ENCODE data around the gene DSP. TPM values are rescaled to one million over a fixed set of nuclear protein-coding genes. Genes with fewer than 3 reads are reported as not detected.

DSP gene
- polyA plus RNA-seq, 1 donor (not counting 4 experiments of a cell fraction or from before 2014, with no cell fraction given) = 255 TPM

DNA sequence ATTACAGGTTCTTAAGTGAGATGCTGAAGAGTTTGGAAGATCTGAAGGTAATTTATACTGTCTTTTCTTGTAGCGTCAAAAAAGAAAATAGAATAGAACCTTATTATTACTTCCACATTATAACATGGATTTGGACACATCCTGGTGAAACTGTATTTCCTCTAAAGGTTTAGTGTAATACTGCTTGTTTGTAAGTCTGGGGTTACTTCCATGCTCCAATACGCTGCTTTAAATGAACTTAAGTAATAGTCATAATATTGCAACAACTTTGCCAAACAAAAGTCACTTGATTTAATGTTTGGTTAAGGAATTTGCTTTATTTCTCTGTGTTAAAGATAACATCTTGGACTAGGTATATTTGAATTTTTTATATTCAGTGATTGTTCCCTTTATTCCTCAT is 37.0 kb downstream of the DSP start:
- H3K27ac ChIP-seq (ENCODE audit: control insufficient read depth, insufficient read depth, low read length) = no peak overlapping the region
- TF ChIP-seq EZH2 (IDR thresholded peaks at IDR 0.05; ENCODE audit: low read length) = no peak
- TF ChIP-seq, protein P1, sequence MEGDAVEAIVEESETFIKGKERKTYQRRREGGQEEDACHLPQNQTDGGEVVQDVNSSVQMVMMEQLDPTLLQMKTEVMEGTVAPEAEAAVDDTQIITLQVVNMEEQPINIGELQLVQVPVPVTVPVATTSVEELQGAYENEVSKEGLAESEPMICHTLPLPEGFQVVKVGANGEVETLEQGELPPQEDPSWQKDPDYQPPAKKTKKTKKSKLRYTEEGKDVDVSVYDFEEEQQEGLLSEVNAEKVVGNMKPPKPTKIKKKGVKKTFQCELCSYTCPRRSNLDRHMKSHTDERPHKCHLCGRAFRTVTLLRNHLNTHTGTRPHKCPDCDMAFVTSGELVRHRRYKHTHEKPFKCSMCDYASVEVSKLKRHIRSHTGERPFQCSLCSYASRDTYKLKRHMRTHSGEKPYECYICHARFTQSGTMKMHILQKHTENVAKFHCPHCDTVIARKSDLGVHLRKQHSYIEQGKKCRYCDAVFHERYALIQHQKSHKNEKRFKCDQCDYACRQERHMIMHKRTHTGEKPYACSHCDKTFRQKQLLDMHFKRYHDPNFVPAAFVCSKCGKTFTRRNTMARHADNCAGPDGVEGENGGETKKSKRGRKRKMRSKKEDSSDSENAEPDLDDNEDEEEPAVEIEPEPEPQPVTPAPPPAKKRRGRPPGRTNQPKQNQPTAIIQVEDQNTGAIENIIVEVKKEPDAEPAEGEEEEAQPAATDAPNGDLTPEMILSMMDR (optimal IDR thresholded peaks at IDR 0.05 in 1 of 3, IDR thresholded peaks at IDR 0.05 in 1 of 3, conservative IDR thresholded peaks at IDR 0.05 in 1 of 3; ENCODE audit: extremely low read depth in 1 of 3, insufficient read depth in 2 of 3, low read length in 3 of 3) = no peak
- H3K9ac ChIP-seq (ENCODE audit: control insufficient read depth, extremely low read depth, insufficient read depth, low read length) = no peak overlapping the region
- no peak overlapping the region for H3K4me2 ChIP-seq (ENCODE audit: control insufficient read depth, extremely low read depth, insufficient read depth, low read depth, low read length)
- H3K79me2 ChIP-seq (ENCODE audit: control insufficient read depth, insufficient read depth, low read length) = peaks cover 9% of the 10 kb centered on the region
- no peaks in the 10 kb centered on the region for H3K9me1 ChIP-seq (ENCODE audit: control insufficient read depth, extremely low read depth, insufficient read depth, low read length)
- H3K4me3 ChIP-seq (ENCODE audit: control insufficient read depth in 2 of 3, extremely low read depth in 1 of 3, insufficient read depth in 2 of 3, low read depth in 1 of 3, low read length in 3 of 3) = no peak overlapping the region
- dilution Hi-C loops (cut with MboI; ENCODE audit: extremely low pct_ligation_motif_present, low sequenced_read_pairs) = loop anchor here (25.0 kb wide), 1 partner anchor 166 kb away; no protein-coding TSS in a partner anchor
- H3K9me3 ChIP-seq (ENCODE audit: control insufficient read depth, low read depth, low read length) = no peaks in the 10 kb centered on the region
- peaks cover 6% of the 10 kb centered on the region for H4K20me1 ChIP-seq (ENCODE audit: control insufficient read depth, extremely low read depth, insufficient read depth, low read length)
- H3K27me3 ChIP-seq (ENCODE audit: control insufficient read depth, extremely low read depth, insufficient read depth, low read length) = no peaks in the 10 kb centered on the region
- FAIRE-seq = no peak
- no peaks in the 10 kb centered on the region for H3K4me1 ChIP-seq (ENCODE audit: control insufficient read depth, extremely low read depth, insufficient read depth, low read length)
- H2AFZ ChIP-seq (ENCODE audit: control insufficient read depth, low read length) = no peak overlapping the region
- no peak for DNase-seq (ENCODE audit: low read depth, low spot score)
- peaks cover 67% of the 10 kb centered on the region in 2 experiments for H3K36me3 ChIP-seq (ENCODE audit: control insufficient read depth in 2 of 2, extremely low read depth in 1 of 2, insufficient read depth in 2 of 2, low read length in 2 of 2)

DNA sequence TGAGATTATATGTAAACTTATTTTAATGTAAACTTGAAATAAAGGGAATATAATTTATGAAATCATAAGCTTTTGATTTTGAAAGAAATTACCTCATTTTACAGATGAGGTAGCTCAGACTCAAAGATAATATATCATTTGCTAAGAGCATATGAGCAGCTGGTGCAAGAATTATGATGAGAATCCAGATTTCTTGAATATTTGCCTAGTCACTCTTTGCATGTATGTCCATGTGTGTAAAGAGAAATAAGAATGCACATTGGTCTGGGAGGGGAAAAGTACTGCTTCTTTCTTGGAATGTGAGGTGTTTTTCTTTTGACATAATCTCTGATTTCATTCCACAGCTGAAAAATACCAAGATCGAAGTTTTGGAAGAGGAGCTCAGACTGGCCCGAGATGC is 37.5 kb downstream of the DSP start:
- TF ChIP-seq EZH2 (IDR thresholded peaks at IDR 0.05; ENCODE audit: low read length) = no peak
- TF ChIP-seq, protein P1 (optimal IDR thresholded peaks at IDR 0.05 in 1 of 3, IDR thresholded peaks at IDR 0.05 in 1 of 3, conservative IDR thresholded peaks at IDR 0.05 in 1 of 3; ENCODE audit: extremely low read depth in 1 of 3, insufficient read depth in 2 of 3, low read length in 3 of 3) = no peak
- no peak for FAIRE-seq

More for the DNA sequence above, 37.5 kb downstream of the DSP start:
- H3K9me1 ChIP-seq (ENCODE audit: control insufficient read depth, extremely low read depth, insufficient read depth, low read length) = no peaks in the 10 kb centered on the region
- no peak overlapping the region for H3K27ac ChIP-seq (ENCODE audit: control insufficient read depth, insufficient read depth, low read length)
- H3K4me1 ChIP-seq (ENCODE audit: control insufficient read depth, extremely low read depth, insufficient read depth, low read length) = no peaks in the 10 kb centered on the region
- H2AFZ ChIP-seq (ENCODE audit: control insufficient read depth, low read length) = no peak overlapping the region
- H3K79me2 ChIP-seq (ENCODE audit: control insufficient read depth, insufficient read depth, low read length) = peaks cover 9% of the 10 kb centered on the region
- DNase-seq (ENCODE audit: low read depth, low spot score) = no peak
- no peaks in the 10 kb centered on the region for H3K9me3 ChIP-seq (ENCODE audit: control insufficient read depth, low read depth, low read length)
- no peak overlapping the region for H3K4me2 ChIP-seq (ENCODE audit: control insufficient read depth, extremely low read depth, insufficient read depth, low read depth, low read length)
- H3K36me3 ChIP-seq (ENCODE audit: control insufficient read depth in 2 of 2, extremely low read depth in 1 of 2, insufficient read depth in 2 of 2, low read length in 2 of 2) = peaks cover 65 to 71% of the 10 kb centered on the region in 2 experiments
- H3K9ac ChIP-seq (ENCODE audit: control insufficient read depth, extremely low read depth, insufficient read depth, low read length) = no peak overlapping the region
- H3K27me3 ChIP-seq (ENCODE audit: control insufficient read depth, extremely low read depth, insufficient read depth, low read length) = no peaks in the 10 kb centered on the region
- H4K20me1 ChIP-seq (ENCODE audit: control insufficient read depth, extremely low read depth, insufficient read depth, low read length) = peaks cover 7% of the 10 kb centered on the region
- no peak overlapping the region for H3K4me3 ChIP-seq (ENCODE audit: control insufficient read depth in 2 of 3, extremely low read depth in 1 of 3, insufficient read depth in 2 of 3, low read depth in 1 of 3, low read length in 3 of 3)
- dilution Hi-C loops (cut with MboI; ENCODE audit: extremely low pct_ligation_motif_present, low sequenced_read_pairs) = loop anchor here (25.0 kb wide), 1 partner anchor 167 kb away; no protein-coding TSS in a partner anchor

Data from keratinocyte (primary cell).